K562 (cell line): ENCODE results near the gene SHANK3. TPM values are rescaled to one million over a fixed set of nuclear protein-coding genes. Genes with fewer than 3 reads are reported as not detected.

ENCODE experiments used
- ATAC-seq: fragments of 200-7000 bp; cut with Tn5 transposase; 3 replicates; pipeline ENCODE4 v1.9.1; 2020; ENCODE audit warnings: moderate library complexity
- BruUV-seq: library from RNA; stranded (reverse); fragments of 400-500 nt; replicated peaks from 2 replicates; lab custom pipeline; 2021; lab: Mats Ljungman, UMichigan
- CTCF ChIA-PET: fragments of 300-600 bp; formaldehyde crosslinking; extraction: SDS; loops from one replicate; lab custom pipeline; 2021; ENCODE audit warnings: low intra/inter-chr PET ratio; lab: Yijun Ruan, JAX
- POLR2A ChIA-PET: fragments of 300-600, 350-650 bp; sonication (Branson Sonifier 250); formaldehyde crosslinking; extraction: SDS; loops from one replicate; lab custom pipeline; 2021; ENCODE audit warnings: antibody characterized with exemption, inconsistent platforms; lab: Yijun Ruan, JAX
- DNase-seq, 4 experiments: peaks; one replicate each; pipeline versions ENCODE4 v3.0.0 to v3.0.0-alpha.2; 2011 to 2018; ENCODE audit warnings: low spot score in 3 of 4, mixed read lengths in 3 of 4; ENCODE audit errors: extremely low read depth in 1 of 4
- FAIRE-seq: peaks from 2 replicates; lab custom pipeline; 2011; peaks lifted over from hg19 to GRCh38; lab: Jason Lieb, UNC
- H2AFZ ChIP-seq: 2 replicates; pipeline ENCODE4 v1.6.0; 2011; ENCODE audit warnings: low read depth, low read length, control low read depth, inconsistent platforms
- H3K27ac ChIP-seq: fragments of 200-600 bp; 3 replicates; pipeline ENCODE4 v1.8.0; 2011; ENCODE audit warnings: low read depth, mild to moderate bottlenecking, control low read depth, inconsistent platforms, low read length, moderate library complexity, mixed read lengths; ENCODE audit errors: extremely low read depth
- H3K27me3 ChIP-seq, 2 experiments: fragments of 300-600 bp in 1 of 2; 2 replicates in 1 of 2; 3 replicates in 1 of 2; pipeline versions ENCODE4 v1.6.0 to v1.8.0; 2011; ENCODE audit warnings: inconsistent platforms in 2 of 2, low read length in 2 of 2, mild to moderate bottlenecking in 1 of 2, mixed read lengths in 1 of 2, moderate library complexity in 1 of 2; ENCODE audit not compliant: control insufficient read depth in 2 of 2, insufficient read depth in 2 of 2
- H3K36me3 ChIP-seq: fragments of 300-600 bp; 3 replicates; pipeline ENCODE4 v1.8.0; 2011; ENCODE audit warnings: mild to moderate bottlenecking, low read length, inconsistent platforms; ENCODE audit not compliant: control insufficient read depth, insufficient read depth
- H3K4me1 ChIP-seq, 2 experiments: fragments of 200-600 bp in 1 of 2; replicated peaks in 1 of 2; 2 replicates in 1 of 2; 3 replicates in 1 of 2; pipeline versions ENCODE4 v1.5.1 to v1.8.0; 2011; ENCODE audit warnings: inconsistent platforms in 2 of 2, low read length in 2 of 2, mild to moderate bottlenecking in 1 of 2, mixed read lengths in 1 of 2, moderate library complexity in 1 of 2; ENCODE audit not compliant: control insufficient read depth in 2 of 2, insufficient read depth in 2 of 2
- H3K4me2 ChIP-seq: 2 replicates; pipeline ENCODE4 v1.6.1; 2011; ENCODE audit warnings: low read length, control low read depth, inconsistent platforms, mixed read lengths; ENCODE audit not compliant: insufficient read depth
- H3K4me3 ChIP-seq: fragments of 200-600 bp; sonication (generic), shearing (Covaris generic); 2 replicates; pipeline ENCODE4 v1.5.1; 2016; ENCODE audit warnings: control low read depth, inconsistent platforms
- H3K79me2 ChIP-seq: fragments of 200-600 bp; 3 replicates; pipeline ENCODE4 v1.8.0; 2011; ENCODE audit warnings: low read length, inconsistent platforms; ENCODE audit not compliant: control insufficient read depth, insufficient read depth
- H3K9ac ChIP-seq, 2 experiments: 2 replicates each; pipeline versions ENCODE4 v1.6.0 to v1.6.1; 2011; ENCODE audit warnings: low read depth in 2 of 2, low read length in 2 of 2, control low read depth in 1 of 2, inconsistent platforms in 1 of 2, mild to moderate bottlenecking in 1 of 2, mixed read lengths in 1 of 2; ENCODE audit not compliant: insufficient read depth in 1 of 2
- H3K9me1 ChIP-seq: one replicate; pipeline ENCODE4 v1.6.0; 2011; ENCODE audit warnings: inconsistent platforms, mild to moderate bottlenecking, low read length, moderate library complexity; ENCODE audit not compliant: control insufficient read depth, insufficient read depth
- H3K9me3 ChIP-seq: replicated peaks from 2 replicates; pipeline ENCODE4 v1.5.1; 2011; ENCODE audit warnings: low read depth, low read length, inconsistent platforms; ENCODE audit not compliant: control insufficient read depth, insufficient read depth
- H4K20me1 ChIP-seq: replicated peaks from 2 replicates; pipeline ENCODE4 v1.6.1; 2011; ENCODE audit warnings: low read length, inconsistent platforms, mixed read lengths; ENCODE audit not compliant: control insufficient read depth, insufficient read depth
- CAMTA2 ChIP-seq: fragments of 250-450 bp; sonication (Bioruptor Pico); conservative IDR thresholded peaks from 2 replicates; pipeline ENCODE4 v1.5.1; 2022
- MEF2A ChIP-seq: IDR thresholded peaks from 2 replicates; pipeline ENCODE4 v1.6.1; 2011; ENCODE audit warnings: low read depth, mild to moderate bottlenecking, low read length, moderate library complexity; ENCODE audit not compliant: control insufficient read depth
- NBN ChIP-seq: fragments of 450-650 bp; IDR thresholded peaks from 2 replicates; pipeline ENCODE4 v1.6.1; 2016; ENCODE audit warnings: low read depth, mild to moderate bottlenecking
- NR4A1 ChIP-seq, 2 experiments: fragments of 250-450 bp in 1 of 2; fragments of 450-650 bp in 1 of 2; sonication (Bioruptor Pico) in 1 of 2; IDR thresholded peaks; 2 replicates each; pipeline versions ENCODE4 v1.4.0 to v1.6.1; 2016 to 2020; ENCODE audit warnings: mild to moderate bottlenecking in 2 of 2, missing compliant biosample characterization in 1 of 2, missing genetic modification characterization in 1 of 2, moderate library complexity in 1 of 2
- RCOR1 ChIP-seq, 2 experiments: IDR thresholded peaks; 2 replicates each; pipeline ENCODE4 v1.6.1; 2012; ENCODE audit warnings: low read depth in 2 of 2, low read length in 2 of 2, borderline replicate concordance in 1 of 2, improper control_type of control experiment in 1 of 2
- SRSF3 ChIP-seq: fragments of 200-400 bp; formaldehyde crosslinking; IDR thresholded peaks from 2 replicates; pipeline ENCODE4 v1.6.1; 2016; ENCODE audit warnings: mild to moderate bottlenecking, low read length, moderate library complexity; ENCODE audit not compliant: insufficient read depth
- YY1 ChIP-seq, 3 experiments: IDR thresholded peaks; 2 replicates each; pipeline ENCODE4 v1.6.1; 2011; ENCODE audit warnings: low read length in 2 of 3, mild to moderate bottlenecking in 2 of 3, moderate library complexity in 2 of 3, borderline replicate concordance in 1 of 3, control low read depth in 1 of 3, low read depth in 1 of 3; ENCODE audit not compliant: insufficient read depth in 3 of 3, insufficient replicate concordance in 2 of 3, control insufficient read depth in 1 of 3, insufficient read length in 1 of 3; ENCODE audit errors: extremely low read depth in 1 of 3
- ZNF175 ChIP-seq: fragments of 200-800 bp; sonication (Bioruptor generic); IDR thresholded peaks from 2 replicates; pipeline ENCODE4 v1.6.1; 2016; ENCODE audit warnings: low read depth, mild to moderate bottlenecking, missing genetic modification characterization, missing compliant biosample characterization
- ZNF282 ChIP-seq: sonication (generic); formaldehyde crosslinking; IDR thresholded peaks from 2 replicates; pipeline ENCODE4 v1.8.1; 2023; ENCODE audit warnings: missing genetic modification reagents
- ZNF699 ChIP-seq: fragments of 250-450 bp; sonication (Bioruptor Pico); IDR thresholded peaks from 2 replicates; pipeline ENCODE4 v1.8.0; 2021; ENCODE audit warnings: mild to moderate bottlenecking, moderate library complexity; ENCODE audit not compliant: insufficient replicate concordance
- ZNF780A ChIP-seq: fragments of 250-450 bp; sonication (Bioruptor Pico); IDR thresholded peaks from 2 replicates; pipeline ENCODE4 v1.5.0; 2021; ENCODE audit warnings: mild to moderate bottlenecking
- WGBS: fragments of 100-300 bp; shearing (Covaris generic); methylation state at CpG from one replicate; pipeline ENCODE4 v1.1.6; 2016; ENCODE audit warnings: low coverage, mixed read lengths; ENCODE audit not compliant: insufficient coverage; ENCODE audit errors: missing lambda C conversion rate; 5-methylcytosine and 5-hydroxymethylcytosine counted together
- in situ Hi-C: fragments of 300-500 bp; cut with MboI; formaldehyde crosslinking; loops from 4 replicates; pipeline ENCODE4 v1.15.0; 2018; ENCODE audit warnings: inconsistent platforms, mixed read lengths
- intact Hi-C: fragments of 100-400 bp; cut with micrococcal nuclease; formaldehyde crosslinking; loops from 2 replicates; pipeline ENCODE4 v1.14.2; 2022
- polyA plus RNA-seq, 8 experiments: library from polyadenylated mRNA; depleted of rRNA in 4 of 8; stranded (reverse) in 5 of 8; unstranded in 3 of 8; fragments of >200 nt; fragmentation: Nextera tagmentation in 2 of 8; fragmentation: Illumina TruSeq in 1 of 8; extraction: Ambion mirVana in 2 of 8; extraction: Trizol in 1 of 8; gene quantifications; 2 replicates each; pipeline versions ENCODE4 v1.2.1 to v1.2.3, GENCODE V29; 2011 to 2014; ENCODE audit warnings: inconsistent platforms in 1 of 8, missing spikeins in 1 of 8
- total RNA-seq, 7 experiments: library from RNA; depleted of rRNA in 6 of 7; stranded (reverse); fragments of >200 nt in 6 of 7; fragmentation: Illumina TruSeq in 2 of 7; extraction: Trizol in 2 of 7; gene quantifications; 2 replicates each; pipeline versions ENCODE4 v1.2.1 to v1.2.3, GENCODE V29; 2011 to 2021; ENCODE audit warnings: low replicate concordance in 1 of 7
- TF ChIP-seq, protein P1 (sequence below): fragments of 450-650 bp; IDR thresholded peaks from 2 replicates; pipeline ENCODE4 v1.6.1; 2016; ENCODE audit warnings: low read depth, mild to moderate bottlenecking, moderate library complexity
- TF ChIP-seq, protein P2 (sequence below): sonication (generic); formaldehyde crosslinking; IDR thresholded peaks from 2 replicates; pipeline ENCODE4 v1.8.1; 2023; ENCODE audit warnings: mild to moderate bottlenecking, missing genetic modification reagents, moderate library complexity
- TF ChIP-seq, protein P3 (sequence below): fragments of 450-650 bp; IDR thresholded peaks from 2 replicates; pipeline ENCODE4 v1.6.1; 2018; ENCODE audit not compliant: partially characterized antibody

Gene SHANK3
- total and polyA plus RNA-seq, 9 of the 15 experiments (the other 6 are each of a cell fraction or from before 2014, with no cell fraction given), result 0.01 to 0.07 (median 0.03) TPM; not detected in 6

DNA sequence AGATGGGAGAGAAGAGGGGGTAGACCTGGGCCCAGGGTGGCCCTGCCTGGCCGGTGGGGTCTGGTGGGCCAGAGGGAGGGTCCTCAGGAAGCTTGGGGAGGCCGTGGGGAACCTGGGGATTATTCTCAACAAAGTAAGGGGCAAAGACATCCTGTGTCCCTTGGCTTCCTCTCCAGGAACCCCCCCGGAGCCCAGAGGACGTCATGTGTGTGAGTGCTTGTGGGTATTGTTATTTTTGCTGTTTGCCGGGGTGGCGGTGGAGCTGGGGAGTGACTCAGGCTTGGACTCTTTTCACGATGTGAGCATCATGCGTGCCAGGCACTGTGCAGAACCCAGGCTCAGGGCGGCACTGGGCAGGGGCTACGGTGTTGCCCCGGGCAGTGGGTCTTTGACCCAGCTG is 982 bp upstream of the SHANK3 start:
- H3K9me1 ChIP-seq, result no peaks in the 10 kb centered on the region
- CTCF ChIA-PET, result no interaction called here
- no peaks in the 10 kb centered on the region for H4K20me1 ChIP-seq
- ATAC-seq (no peak), DNase-seq (peak in 1 of 4 experiments; percentile 2), FAIRE-seq (no peak)
- BruUV-seq, result no TSS peak
- peaks cover 0 to 21% of the 10 kb centered on the region in 2 experiments; a peak in 1 of 5 replicates for H3K4me1 ChIP-seq
- in situ Hi-C loops, result no loop called here
- no peak overlapping the region for H3K27ac ChIP-seq
- no peaks in the 10 kb centered on the region for H3K79me2 ChIP-seq
- H3K4me3 ChIP-seq, result no peak overlapping the region
- no peak overlapping the region for H2AFZ ChIP-seq
- no peaks in the 10 kb centered on the region for H3K36me3 ChIP-seq
- WGBS, result 18% methylated on average over 7 of the region's 11 CpGs
- no peak overlapping the region for H3K9ac ChIP-seq
- POLR2A ChIA-PET, result interaction anchor here (0.6 kb wide), 1 partner anchor 661 kb away, joined by 3 read pairs; no protein-coding TSS in a partner anchor
- no peak overlapping the region for H3K4me2 ChIP-seq
- peaks cover 4 to 23% of the 10 kb centered on the region in 2 experiments; a peak in 4 of 5 replicates for H3K27me3 ChIP-seq
- intact Hi-C loops, result no loop called here
- no peaks in the 10 kb centered on the region for H3K9me3 ChIP-seq
- no peak for TF ChIP-seq YY1 (IDR thresholded peaks at IDR 0.05; ENCODE audit: borderline replicate concordance in 1 of 3, control insufficient read depth in 1 of 3, extremely low read depth in 1 of 3, insufficient read depth in 3 of 3, insufficient read length in 1 of 3, insufficient replicate concordance in 2 of 3, low read depth in 1 of 3, low read length in 2 of 3)
- TF ChIP-seq ZNF175 (CRISPR knock-in tag), result no peak
- TF ChIP-seq SRSF3, result no peak
- no peak for TF ChIP-seq RCOR1 (IDR thresholded peaks at IDR 0.05; ENCODE audit: borderline replicate concordance in 1 of 2, low read depth in 2 of 2, low read length in 2 of 2)
- no peak for TF ChIP-seq MEF2A
- no peak for TF ChIP-seq CAMTA2 (CRISPR knock-in tag)
- no peak for TF ChIP-seq NBN
- TF ChIP-seq, protein P1, sequence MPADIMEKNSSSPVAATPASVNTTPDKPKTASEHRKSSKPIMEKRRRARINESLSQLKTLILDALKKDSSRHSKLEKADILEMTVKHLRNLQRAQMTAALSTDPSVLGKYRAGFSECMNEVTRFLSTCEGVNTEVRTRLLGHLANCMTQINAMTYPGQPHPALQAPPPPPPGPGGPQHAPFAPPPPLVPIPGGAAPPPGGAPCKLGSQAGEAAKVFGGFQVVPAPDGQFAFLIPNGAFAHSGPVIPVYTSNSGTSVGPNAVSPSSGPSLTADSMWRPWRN, result no peak
- no peak for TF ChIP-seq ZNF780A
- TF ChIP-seq NR4A1 (CRISPR knock-in tag; IDR thresholded peaks at IDR 0.05), result no peak
- no peak for TF ChIP-seq NR4A1 (tag; IDR thresholded peaks at IDR 0.05)
- TF ChIP-seq, protein P2, sequence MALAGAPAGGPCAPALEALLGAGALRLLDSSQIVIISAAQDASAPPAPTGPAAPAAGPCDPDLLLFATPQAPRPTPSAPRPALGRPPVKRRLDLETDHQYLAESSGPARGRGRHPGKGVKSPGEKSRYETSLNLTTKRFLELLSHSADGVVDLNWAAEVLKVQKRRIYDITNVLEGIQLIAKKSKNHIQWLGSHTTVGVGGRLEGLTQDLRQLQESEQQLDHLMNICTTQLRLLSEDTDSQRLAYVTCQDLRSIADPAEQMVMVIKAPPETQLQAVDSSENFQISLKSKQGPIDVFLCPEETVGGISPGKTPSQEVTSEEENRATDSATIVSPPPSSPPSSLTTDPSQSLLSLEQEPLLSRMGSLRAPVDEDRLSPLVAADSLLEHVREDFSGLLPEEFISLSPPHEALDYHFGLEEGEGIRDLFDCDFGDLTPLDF (CRISPR knock-in tag), result no peak
- TF ChIP-seq ZNF699 (CRISPR knock-in tag), result no peak
- no peak for TF ChIP-seq ZNF282
- TF ChIP-seq, protein P3, sequence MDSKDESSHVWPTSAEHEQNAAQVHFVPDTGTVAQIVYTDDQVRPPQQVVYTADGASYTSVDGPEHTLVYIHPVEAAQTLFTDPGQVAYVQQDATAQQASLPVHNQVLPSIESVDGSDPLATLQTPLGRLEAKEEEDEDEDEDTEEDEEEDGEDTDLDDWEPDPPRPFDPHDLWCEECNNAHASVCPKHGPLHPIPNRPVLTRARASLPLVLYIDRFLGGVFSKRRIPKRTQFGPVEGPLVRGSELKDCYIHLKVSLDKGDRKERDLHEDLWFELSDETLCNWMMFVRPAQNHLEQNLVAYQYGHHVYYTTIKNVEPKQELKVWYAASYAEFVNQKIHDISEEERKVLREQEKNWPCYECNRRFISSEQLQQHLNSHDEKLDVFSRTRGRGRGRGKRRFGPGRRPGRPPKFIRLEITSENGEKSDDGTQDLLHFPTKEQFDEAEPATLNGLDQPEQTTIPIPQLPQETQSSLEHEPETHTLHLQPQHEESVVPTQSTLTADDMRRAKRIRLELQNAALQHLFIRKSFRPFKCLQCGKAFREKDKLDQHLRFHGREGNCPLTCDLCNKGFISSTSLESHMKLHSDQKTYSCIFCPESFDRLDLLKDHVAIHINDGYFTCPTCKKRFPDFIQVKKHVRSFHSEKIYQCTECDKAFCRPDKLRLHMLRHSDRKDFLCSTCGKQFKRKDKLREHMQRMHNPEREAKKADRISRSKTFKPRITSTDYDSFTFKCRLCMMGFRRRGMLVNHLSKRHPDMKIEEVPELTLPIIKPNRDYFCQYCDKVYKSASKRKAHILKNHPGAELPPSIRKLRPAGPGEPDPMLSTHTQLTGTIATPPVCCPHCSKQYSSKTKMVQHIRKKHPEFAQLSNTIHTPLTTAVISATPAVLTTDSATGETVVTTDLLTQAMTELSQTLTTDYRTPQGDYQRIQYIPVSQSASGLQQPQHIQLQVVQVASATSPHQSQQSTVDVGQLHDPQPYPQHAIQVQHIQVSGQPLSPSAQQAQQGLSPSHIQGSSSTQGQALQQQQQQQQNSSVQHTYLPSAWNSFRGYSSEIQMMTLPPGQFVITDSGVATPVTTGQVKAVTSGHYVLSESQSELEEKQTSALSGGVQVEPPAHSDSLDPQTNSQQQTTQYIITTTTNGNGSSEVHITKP, result no peak
